IMR-90 (cell line): ENCODE results near the gene CD300C. TPM values are rescaled to one million over a fixed set of nuclear protein-coding genes. Genes with fewer than 3 reads are reported as not detected.

ENCODE experiments used
- ATAC-seq: fragments of 200-7000 bp; cut with Tn5 transposase; 2 replicates; pipeline ENCODE4 v1.9.1; 2020; ENCODE audit warnings: low read depth, mild to moderate bottlenecking, moderate library complexity
- BruUV-seq: library from RNA; stranded (reverse); fragments of 400-500 nt; replicated peaks from 2 replicates; lab custom pipeline; 2021; lab: Mats Ljungman, UMichigan
- CTCF ChIA-PET: fragments of 300-600 bp; formaldehyde crosslinking; extraction: SDS; loops from one replicate; lab custom pipeline; 2021; ENCODE audit warnings: antibody characterized with exemption; lab: Yijun Ruan, JAX
- POLR2A ChIA-PET: fragments of 300-600 bp; sonication (Branson Sonifier 250); formaldehyde crosslinking; loops from one replicate; lab custom pipeline; 2022; ENCODE audit warnings: antibody characterized with exemption; ENCODE audit not compliant: unreplicated experiment; lab: Charles Lee
- DNase-seq: peaks from one replicate; pipeline ENCODE4 v3.0.0; 2013
- H2AFZ ChIP-seq: replicated peaks from 2 replicates; pipeline ENCODE3; 2013; ENCODE audit warnings: low read length, mild to moderate bottlenecking; ENCODE audit not compliant: poor library complexity
- H2AK5ac ChIP-seq: 2 replicates; pipeline ENCODE4 v1.6.1; 2013; ENCODE audit warnings: low read depth, low read length, inconsistent platforms
- H2AK9ac ChIP-seq: replicated peaks from 2 replicates; pipeline ENCODE3; 2013; ENCODE audit warnings: mild to moderate bottlenecking, low read depth, low read length, moderate library complexity; ENCODE audit not compliant: poor library complexity
- H2BK120ac ChIP-seq: 2 replicates; pipeline ENCODE4 v1.6.1; 2013; ENCODE audit warnings: low read depth, low read length, inconsistent platforms
- H2BK15ac ChIP-seq: 3 replicates; pipeline ENCODE4 v1.6.1; 2013; ENCODE audit warnings: low read depth, low read length, inconsistent platforms
- H2BK20ac ChIP-seq: 2 replicates; pipeline ENCODE4 v1.6.1; 2013; ENCODE audit warnings: low read depth, mild to moderate bottlenecking, inconsistent platforms, low read length, moderate library complexity
- H2BK5ac ChIP-seq: 2 replicates; pipeline ENCODE4 v1.6.1; 2013; ENCODE audit warnings: mild to moderate bottlenecking, low read depth, low read length, inconsistent platforms; ENCODE audit not compliant: poor library complexity, severe bottlenecking
- H3K14ac ChIP-seq: replicated peaks from 2 replicates; pipeline ENCODE4 v1.6.1; 2013; ENCODE audit warnings: low read depth, low read length, inconsistent platforms
- H3K18ac ChIP-seq: 2 replicates; pipeline ENCODE4 v1.6.1; 2013; ENCODE audit warnings: low read depth, low read length, control low read depth
- H3K23ac ChIP-seq: 2 replicates; pipeline ENCODE4 v1.6.1; 2013; ENCODE audit warnings: low read depth, low read length, inconsistent platforms
- H3K27ac ChIP-seq: 2 replicates; pipeline ENCODE4 v1.5.1; 2013; ENCODE audit warnings: mild to moderate bottlenecking, control low read depth, low read length; ENCODE audit not compliant: insufficient read depth
- H3K27me3 ChIP-seq: 2 replicates; pipeline ENCODE4 v1.6.1; 2013; ENCODE audit warnings: low read length; ENCODE audit not compliant: control insufficient read depth, insufficient read depth
- H3K36me3 ChIP-seq: 2 replicates; pipeline ENCODE4 v1.6.1; 2013; ENCODE audit warnings: low read length, mixed read lengths; ENCODE audit not compliant: control insufficient read depth, insufficient read depth
- H3K4ac ChIP-seq: 2 replicates; pipeline ENCODE4 v1.6.1; 2013; ENCODE audit warnings: low read depth, low read length, inconsistent platforms
- H3K4me1 ChIP-seq: 2 replicates; pipeline ENCODE4 v1.6.1; 2013; ENCODE audit warnings: low read length, mixed read lengths; ENCODE audit not compliant: control insufficient read depth, insufficient read depth
- H3K4me2 ChIP-seq: 2 replicates; pipeline ENCODE4 v1.6.1; 2013; ENCODE audit warnings: low read depth, mild to moderate bottlenecking, control low read depth, low read length, moderate library complexity
- H3K4me3 ChIP-seq: 2 replicates; pipeline ENCODE4 v1.5.1; 2013; ENCODE audit warnings: low read depth, mild to moderate bottlenecking, control low read depth, low read length, moderate library complexity; ENCODE audit not compliant: insufficient read depth
- H3K56ac ChIP-seq: 2 replicates; pipeline ENCODE4 v1.6.1; 2013; ENCODE audit warnings: low read length, inconsistent platforms; ENCODE audit not compliant: insufficient read depth; ENCODE audit errors: extremely low read depth
- H3K79me1 ChIP-seq, 2 experiments: 2 replicates each; pipeline ENCODE4 v1.6.1; 2013; ENCODE audit warnings: low read length in 2 of 2, inconsistent platforms in 1 of 2, low read depth in 1 of 2
- H3K9ac ChIP-seq: 2 replicates; pipeline ENCODE4 v1.6.1; 2013; ENCODE audit warnings: low read depth, low read length, control low read depth
- H3K9me1 ChIP-seq: 2 replicates; pipeline ENCODE4 v1.6.1; 2013; ENCODE audit warnings: low read length, inconsistent platforms; ENCODE audit not compliant: insufficient read depth
- H3K9me3 ChIP-seq: 2 replicates; pipeline ENCODE4 v1.6.1; 2013; ENCODE audit warnings: low read length; ENCODE audit not compliant: control insufficient read depth, insufficient read depth
- H4K20me1 ChIP-seq: 2 replicates; pipeline ENCODE4 v1.6.1; 2013; ENCODE audit warnings: low read length, inconsistent platforms; ENCODE audit not compliant: insufficient read depth
- H4K5ac ChIP-seq: 2 replicates; pipeline ENCODE4 v1.6.1; 2013; ENCODE audit warnings: mild to moderate bottlenecking, low read depth, low read length, control low read depth
- H4K8ac ChIP-seq, 2 experiments: 2 replicates each; pipeline ENCODE4 v1.6.1; 2013; ENCODE audit warnings: low read depth in 2 of 2, low read length in 2 of 2, control low read depth in 1 of 2, inconsistent platforms in 1 of 2
- H4K91ac ChIP-seq: 2 replicates; pipeline ENCODE4 v1.6.1; 2013; ENCODE audit warnings: low read depth, low read length, inconsistent platforms; ENCODE audit not compliant: insufficient read depth
- BHLHE40 ChIP-seq: fragments of 150-350 bp; IDR thresholded peaks from 2 replicates; pipeline ENCODE4 v1.6.1; 2016; ENCODE audit warnings: mild to moderate bottlenecking, low read depth, low read length
- CEBPB ChIP-seq: IDR thresholded peaks from 2 replicates; pipeline ENCODE4 v1.6.1; 2012; ENCODE audit warnings: low read depth, low read length, improper control_type of control experiment
- CHD1 ChIP-seq: IDR thresholded peaks from 2 replicates; pipeline ENCODE4 v1.6.1; 2012; ENCODE audit warnings: low read depth, low read length, improper control_type of control experiment
- FOS ChIP-seq: fragments of 150-350 bp; IDR thresholded peaks from 2 replicates; pipeline ENCODE4 v1.6.1; 2016; ENCODE audit warnings: low read depth, low read length
- MAFK ChIP-seq: IDR thresholded peaks from 2 replicates; pipeline ENCODE4 v1.6.1; 2012; ENCODE audit warnings: low read depth, low read length, improper control_type of control experiment
- MAZ ChIP-seq: IDR thresholded peaks from 2 replicates; pipeline ENCODE4 v1.6.1; 2012; ENCODE audit warnings: low read depth, mild to moderate bottlenecking, low read length, improper control_type of control experiment, moderate library complexity, borderline replicate concordance
- MXI1 ChIP-seq: IDR thresholded peaks from 2 replicates; pipeline ENCODE4 v1.6.1; 2012; ENCODE audit warnings: low read depth, mild to moderate bottlenecking, low read length, moderate library complexity, borderline replicate concordance
- NFE2L2 ChIP-seq: fragments of 150-350 bp; IDR thresholded peaks from 2 replicates; pipeline ENCODE4 v1.6.1; 2016; ENCODE audit warnings: low read depth, mild to moderate bottlenecking, low read length
- POLR2A ChIP-seq: IDR thresholded peaks from 2 replicates; pipeline ENCODE4 v1.6.1; 2012; ENCODE audit warnings: mild to moderate bottlenecking, low read depth, low read length
- RAD21 ChIP-seq: IDR thresholded peaks from 2 replicates; pipeline ENCODE4 v1.6.1; 2012; ENCODE audit warnings: low read length, improper control_type of control experiment
- RCOR1 ChIP-seq: IDR thresholded peaks from 2 replicates; pipeline ENCODE4 v1.6.1; 2012; ENCODE audit warnings: mild to moderate bottlenecking, low read length, improper control_type of control experiment; ENCODE audit not compliant: insufficient replicate concordance
- SMC3 ChIP-seq: fragments of 150-350 bp; IDR thresholded peaks from 2 replicates; pipeline ENCODE4 v1.6.1; 2016; ENCODE audit warnings: low read depth, mild to moderate bottlenecking, antibody characterized with exemption, low read length, moderate library complexity
- WGBS, 2 experiments: methylation state at CpG; one replicate each; pipeline versions ENCODE4 v1.1.5 to v1.1.7; 2013; ENCODE audit warnings: missing lambda C conversion rate in 2 of 2; ENCODE audit not compliant: insufficient read length in 1 of 2; ENCODE audit errors: extremely low coverage in 2 of 2; 5-methylcytosine and 5-hydroxymethylcytosine counted together
- dilution Hi-C: fragments of 300-500 bp; cut with HindIII; formaldehyde crosslinking; loops from one replicate; pipeline ENCODE4 v1.14.3; 2018; ENCODE audit warnings: low sequenced_read_pairs; ENCODE audit not compliant: unreplicated experiment
- in situ Hi-C: fragments of 300-500 bp; cut with MboI; formaldehyde crosslinking; loops from 3 replicates; pipeline ENCODE4 v1.14.3; 2019; ENCODE audit warnings: low sequenced_read_pairs, inconsistent platforms, mixed read lengths
- intact Hi-C: fragments of 100-400 bp; cut with micrococcal nuclease; formaldehyde crosslinking; loops from 2 replicates; pipeline ENCODE4 v1.10.0; 2022
- polyA plus RNA-seq, 3 experiments: library from polyadenylated mRNA; depleted of rRNA; stranded (reverse); fragments of >200 nt; gene quantifications; 2 replicates each; pipeline ENCODE4 v1.2.3, GENCODE V29; 2012; ENCODE audit warnings: low replicate concordance in 1 of 3
- total RNA-seq: library from RNA; depleted of rRNA; stranded (reverse); fragments of >200 nt; gene quantifications from 2 replicates; pipeline ENCODE4 v1.2.3, GENCODE V29; 2012
- TF ChIP-seq, protein P1 (sequence below): conservative IDR thresholded peaks from 2 replicates; pipeline ENCODE4 v1.5.1; 2012; ENCODE audit warnings: mild to moderate bottlenecking, low read depth, low read length, improper control_type of control experiment
- TF ChIP-seq, protein P2 (sequence below): fragments of 150-350 bp; IDR thresholded peaks from 2 replicates; pipeline ENCODE4 v1.6.1; 2016; ENCODE audit warnings: low read depth, mild to moderate bottlenecking, low read length, moderate library complexity, borderline replicate concordance
- TF ChIP-seq, protein P3 (sequence below): fragments of 150-350 bp; IDR thresholded peaks from 2 replicates; pipeline ENCODE4 v1.6.1; 2017; ENCODE audit warnings: mild to moderate bottlenecking, antibody characterized with exemption, low read length, low read depth

Gene CD300C
- total and polyA plus RNA-seq, 2 of the 4 experiments (the other 2 are of a cell fraction), result not detected

DNA sequence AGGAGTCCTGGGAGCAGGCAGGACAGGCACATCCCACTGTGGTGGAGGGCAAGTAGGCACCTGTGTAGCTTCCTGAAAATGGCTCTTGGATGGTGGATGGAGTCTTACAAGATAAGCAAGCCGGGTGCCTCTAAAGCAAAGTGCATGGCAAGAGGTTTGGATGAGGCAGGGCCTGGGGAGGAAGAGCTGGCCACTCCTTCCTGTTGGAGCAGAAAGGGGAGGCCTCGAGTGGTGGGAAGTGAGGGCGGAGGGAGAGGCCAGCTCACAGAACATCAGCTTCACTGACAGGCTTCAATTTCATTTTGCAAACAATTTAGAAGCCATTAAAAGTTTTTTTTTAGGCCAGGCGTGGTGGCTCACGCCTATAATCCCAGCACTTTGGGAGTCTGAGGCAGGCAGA, 48.4 kb downstream of the CD300C start:
- H4K8ac ChIP-seq, result no peak overlapping the region
- no peak overlapping the region for H3K4me3 ChIP-seq
- H3K9me1 ChIP-seq, result no peaks in the 10 kb centered on the region
- no peaks in the 10 kb centered on the region for H3K4me1 ChIP-seq
- no peaks in the 10 kb centered on the region for H3K27me3 ChIP-seq
- H3K18ac ChIP-seq, result no peak overlapping the region
- H3K36me3 ChIP-seq, result no peaks in the 10 kb centered on the region
- no peak for ATAC-seq
- TF ChIP-seq MXI1 (no peak), CEBPB (no peak), CHD1 (no peak), POLR2A (no peak), NFE2L2 (no peak), FOS (no peak), BHLHE40 (no peak), SMC3 (no peak), RAD21 (no peak), MAZ (no peak), MAFK (no peak), RCOR1 (no peak)
- TF ChIP-seq, protein P1, sequence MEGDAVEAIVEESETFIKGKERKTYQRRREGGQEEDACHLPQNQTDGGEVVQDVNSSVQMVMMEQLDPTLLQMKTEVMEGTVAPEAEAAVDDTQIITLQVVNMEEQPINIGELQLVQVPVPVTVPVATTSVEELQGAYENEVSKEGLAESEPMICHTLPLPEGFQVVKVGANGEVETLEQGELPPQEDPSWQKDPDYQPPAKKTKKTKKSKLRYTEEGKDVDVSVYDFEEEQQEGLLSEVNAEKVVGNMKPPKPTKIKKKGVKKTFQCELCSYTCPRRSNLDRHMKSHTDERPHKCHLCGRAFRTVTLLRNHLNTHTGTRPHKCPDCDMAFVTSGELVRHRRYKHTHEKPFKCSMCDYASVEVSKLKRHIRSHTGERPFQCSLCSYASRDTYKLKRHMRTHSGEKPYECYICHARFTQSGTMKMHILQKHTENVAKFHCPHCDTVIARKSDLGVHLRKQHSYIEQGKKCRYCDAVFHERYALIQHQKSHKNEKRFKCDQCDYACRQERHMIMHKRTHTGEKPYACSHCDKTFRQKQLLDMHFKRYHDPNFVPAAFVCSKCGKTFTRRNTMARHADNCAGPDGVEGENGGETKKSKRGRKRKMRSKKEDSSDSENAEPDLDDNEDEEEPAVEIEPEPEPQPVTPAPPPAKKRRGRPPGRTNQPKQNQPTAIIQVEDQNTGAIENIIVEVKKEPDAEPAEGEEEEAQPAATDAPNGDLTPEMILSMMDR, result no peak
- TF ChIP-seq, protein P2, sequence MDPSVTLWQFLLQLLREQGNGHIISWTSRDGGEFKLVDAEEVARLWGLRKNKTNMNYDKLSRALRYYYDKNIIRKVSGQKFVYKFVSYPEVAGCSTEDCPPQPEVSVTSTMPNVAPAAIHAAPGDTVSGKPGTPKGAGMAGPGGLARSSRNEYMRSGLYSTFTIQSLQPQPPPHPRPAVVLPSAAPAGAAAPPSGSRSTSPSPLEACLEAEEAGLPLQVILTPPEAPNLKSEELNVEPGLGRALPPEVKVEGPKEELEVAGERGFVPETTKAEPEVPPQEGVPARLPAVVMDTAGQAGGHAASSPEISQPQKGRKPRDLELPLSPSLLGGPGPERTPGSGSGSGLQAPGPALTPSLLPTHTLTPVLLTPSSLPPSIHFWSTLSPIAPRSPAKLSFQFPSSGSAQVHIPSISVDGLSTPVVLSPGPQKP, result no peak
- TF ChIP-seq, protein P3, sequence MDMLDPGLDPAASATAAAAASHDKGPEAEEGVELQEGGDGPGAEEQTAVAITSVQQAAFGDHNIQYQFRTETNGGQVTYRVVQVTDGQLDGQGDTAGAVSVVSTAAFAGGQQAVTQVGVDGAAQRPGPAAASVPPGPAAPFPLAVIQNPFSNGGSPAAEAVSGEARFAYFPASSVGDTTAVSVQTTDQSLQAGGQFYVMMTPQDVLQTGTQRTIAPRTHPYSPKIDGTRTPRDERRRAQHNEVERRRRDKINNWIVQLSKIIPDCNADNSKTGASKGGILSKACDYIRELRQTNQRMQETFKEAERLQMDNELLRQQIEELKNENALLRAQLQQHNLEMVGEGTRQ, result no peak
- H3K23ac ChIP-seq, result no peak overlapping the region
- H2AFZ ChIP-seq, result no peak overlapping the region
- H2BK15ac ChIP-seq, result no peak overlapping the region
- no peak overlapping the region for H4K91ac ChIP-seq
- no peak overlapping the region for H3K9ac ChIP-seq
- dilution Hi-C loops, result no loop called here
- no peak overlapping the region for H2BK5ac ChIP-seq
- H3K79me1 ChIP-seq, result no peaks in the 10 kb centered on the region
- H3K27ac ChIP-seq, result no peak overlapping the region
- H3K4me2 ChIP-seq, result no peak overlapping the region
- no peaks in the 10 kb centered on the region for H3K9me3 ChIP-seq
- no peak overlapping the region for H3K4ac ChIP-seq
- H4K20me1 ChIP-seq, result no peaks in the 10 kb centered on the region
- no peak overlapping the region for H2BK120ac ChIP-seq
- BruUV-seq, result no TSS peak
- POLR2A ChIA-PET, result no interaction called here
- no peak overlapping the region for H4K5ac ChIP-seq
- DNase-seq, result no peak
- intact Hi-C loops, result no loop called here
- H2AK5ac ChIP-seq, result no peak overlapping the region
- H3K14ac ChIP-seq, result no peak overlapping the region
- H2AK9ac ChIP-seq, result no peak overlapping the region
- no CpG with 5 or more reads among the region's 5 CpGs for WGBS, 2 experiments
- in situ Hi-C loops, result no loop called here
- no peak overlapping the region for H3K56ac ChIP-seq
- CTCF ChIA-PET, result no interaction called here
- no peak overlapping the region for H2BK20ac ChIP-seq
